H1 (cell line): Measurements from ENCODE around the gene PAX5.

Experiments
- CBX8 ChIP-seq: fragments of 300-800, 300-1000 bp; sonication (generic); IDR thresholded peaks from 2 replicates; pipeline ENCODE4 v1.7.1; 2016; ENCODE audit warnings: low read depth, low read length, borderline replicate concordance
- CTCF ChIP-seq, 3 experiments: IDR thresholded peaks; 1 replicate in 2 of 3; 2 replicates in 1 of 3; pipeline versions ENCODE4 v1.5.1 to v1.6.1; 2011; ENCODE audit warnings: low read length in 3 of 3, mild to moderate bottlenecking in 3 of 3, inconsistent platforms in 2 of 3, low read depth in 1 of 3, moderate library complexity in 1 of 3; ENCODE audit not compliant: insufficient read depth in 1 of 3; ENCODE audit errors: control extremely low read depth in 1 of 3
- E2F6 ChIP-seq: IDR thresholded peaks from 2 replicates; pipeline ENCODE4 v1.6.1; 2012; ENCODE audit warnings: inconsistent platforms
- EZH2 ChIP-seq: fragments of 200-600 bp; sonication (generic); IDR thresholded peaks from 2 replicates; pipeline ENCODE4 v1.7.1; 2012; ENCODE audit warnings: low read depth, mild to moderate bottlenecking, moderate library complexity, low read length, inconsistent platforms; ENCODE audit not compliant: severe bottlenecking
- FOSL1 ChIP-seq: IDR thresholded peaks from 2 replicates; pipeline ENCODE4 v1.6.1; 2011; ENCODE audit warnings: mild to moderate bottlenecking, low read depth, low read length, moderate library complexity; ENCODE audit not compliant: insufficient read depth
- POLR2A ChIP-seq, 2 experiments: IDR thresholded peaks; 1 replicate in 1 of 2; 2 replicates in 1 of 2; pipeline ENCODE4 v1.6.1; 2011; ENCODE audit warnings: low read depth in 2 of 2, low read length in 2 of 2, mild to moderate bottlenecking in 2 of 2; ENCODE audit errors: control extremely low read depth in 1 of 2
- RAD21 ChIP-seq, 2 experiments: IDR thresholded peaks in 1 of 2; conservative IDR thresholded peaks in 1 of 2; 2 replicates each; pipeline ENCODE4 v1.6.1; 2011; ENCODE audit warnings: low read depth in 2 of 2, low read length in 2 of 2, improper control_type of control experiment in 1 of 2, inconsistent platforms in 1 of 2, mild to moderate bottlenecking in 1 of 2, moderate library complexity in 1 of 2
- RXRA ChIP-seq: IDR thresholded peaks from 2 replicates; pipeline ENCODE4 v1.6.1; 2011; ENCODE audit warnings: low read depth, mild to moderate bottlenecking, low read length, moderate library complexity; ENCODE audit not compliant: insufficient read depth
- TAF1 ChIP-seq: IDR thresholded peaks from 2 replicates; pipeline ENCODE4 v1.6.1; 2011; ENCODE audit warnings: mild to moderate bottlenecking, low read depth, low read length

GRCh38 chr9:36874921-36875320 is 159.1 kb downstream of the PAX5 start:
- TF ChIP-seq CTCF (IDR thresholded peaks at IDR 0.05; ENCODE audit: control extremely low read depth in 1 of 3, insufficient read depth in 1 of 3, low read depth in 1 of 3, low read length in 3 of 3): no peak
- no peak for TF ChIP-seq FOSL1
- TF ChIP-seq POLR2A (IDR thresholded peaks at IDR 0.05; ENCODE audit: control extremely low read depth in 1 of 2, low read depth in 2 of 2, low read length in 2 of 2): no peak
- no peak for TF ChIP-seq RAD21 (IDR thresholded peaks at IDR 0.05 in 1 of 2, conservative IDR thresholded peaks at IDR 0.05 in 1 of 2; ENCODE audit: low read depth in 2 of 2, low read length in 2 of 2)
- TF ChIP-seq EZH2: no peak
- no peak for TF ChIP-seq TAF1
- TF ChIP-seq RXRA: no peak
- no peak for TF ChIP-seq E2F6
- no peak for TF ChIP-seq CBX8
